Tibial nerve (tissue), 4 donors: ENCODE data around the gene MXD4. TPM values are rescaled to one million over a fixed set of nuclear protein-coding genes. Genes with fewer than 3 reads are reported as not detected.

Source experiments
- DNase-seq, 2 donors: peaks; one replicate each; pipeline ENCODE4 v3.0.0-alpha.2; 2019; ENCODE audit warnings: low spot score in 2 of 2
- H3K27ac ChIP-seq, 4 donors: fragments of 200-600 bp; sonication (generic) in 3 of 4; one replicate each; pipeline ENCODE4 v1.5.1; 2017 to 2019; ENCODE audit warnings: mild to moderate bottlenecking in 1 of 4
- H3K27me3 ChIP-seq, 2 donors: fragments of 200-600 bp; sonication (generic) in 1 of 2; one replicate each; pipeline versions ENCODE4 v1.5.1 to v1.6.0; 2017 to 2019
- H3K36me3 ChIP-seq, 3 donors: fragments of 200-600 bp; sonication (generic); one replicate each; pipeline ENCODE4 v1.5.1; 2018 to 2019
- H3K4me1 ChIP-seq, 4 donors: fragments of 200-600 bp; sonication (generic) in 3 of 4; one replicate each; pipeline ENCODE4 v1.5.1; 2017 to 2019
- H3K4me3 ChIP-seq, 4 donors: fragments of 200-600 bp; sonication (generic) in 3 of 4; one replicate each; pipeline ENCODE4 v1.5.1; 2017 to 2019; ENCODE audit warnings: mild to moderate bottlenecking in 1 of 4, moderate library complexity in 1 of 4
- H3K9me3 ChIP-seq, 4 donors: fragments of 200-600 bp; sonication (generic) in 3 of 4; one replicate each; pipeline ENCODE4 v1.5.1; 2017 to 2019
- EP300 ChIP-seq, 2 donors: sonication (generic); formaldehyde crosslinking; IDR thresholded peaks; one replicate each; pipeline ENCODE4 v1.6.1; 2017; ENCODE audit warnings: antibody characterized with exemption in 2 of 2, mild to moderate bottlenecking in 1 of 2
- POLR2A ChIP-seq, 2 donors: fragments of 450-650 bp; IDR thresholded peaks; one replicate each; pipeline ENCODE4 v1.6.1; 2017; ENCODE audit warnings: antibody characterized with exemption in 2 of 2, mild to moderate bottlenecking in 2 of 2, moderate library complexity in 2 of 2
- WGBS, 2 donors: methylation state at CpG; one replicate each; pipeline ENCODE4 v1.1.5; 2018; 5-methylcytosine and 5-hydroxymethylcytosine counted together
- total RNA-seq, 4 donors: library from RNA; depleted of rRNA; stranded (reverse); fragments of >200 nt; gene quantifications; one replicate each; pipeline ENCODE4 v1.1.0, GENCODE V29; 2016
- TF ChIP-seq, protein P1 (sequence below), 5 experiments: fragments of 200-600 bp in 3 of 5; fragments of 450-650 bp in 2 of 5; sonication (generic) in 3 of 5; IDR thresholded peaks; one replicate each; pipeline ENCODE4 v1.5.1; 2016 to 2019; ENCODE audit warnings: antibody characterized with exemption in 5 of 5, mild to moderate bottlenecking in 3 of 5, moderate library complexity in 2 of 5

MXD4 gene
- total RNA-seq, 4 donors from 2014 or later = 62.4 to 77.1 (median 62.9) TPM

GRCh38 chr4:2250357-2251072 lies 11.4 kb downstream of the MXD4 start:
- H3K36me3 ChIP-seq = peaks cover 4 to 87% (median 16%) of the 10 kb centered on the region in 3 donors
- WGBS, 2 donors = 75 to 85% methylated on average over 16 to 23 of the region's 30 CpGs
- no peak for TF ChIP-seq POLR2A (IDR thresholded peaks at IDR 0.05)
- no peak for TF ChIP-seq EP300 (IDR thresholded peaks at IDR 0.05)
- TF ChIP-seq, protein P1, sequence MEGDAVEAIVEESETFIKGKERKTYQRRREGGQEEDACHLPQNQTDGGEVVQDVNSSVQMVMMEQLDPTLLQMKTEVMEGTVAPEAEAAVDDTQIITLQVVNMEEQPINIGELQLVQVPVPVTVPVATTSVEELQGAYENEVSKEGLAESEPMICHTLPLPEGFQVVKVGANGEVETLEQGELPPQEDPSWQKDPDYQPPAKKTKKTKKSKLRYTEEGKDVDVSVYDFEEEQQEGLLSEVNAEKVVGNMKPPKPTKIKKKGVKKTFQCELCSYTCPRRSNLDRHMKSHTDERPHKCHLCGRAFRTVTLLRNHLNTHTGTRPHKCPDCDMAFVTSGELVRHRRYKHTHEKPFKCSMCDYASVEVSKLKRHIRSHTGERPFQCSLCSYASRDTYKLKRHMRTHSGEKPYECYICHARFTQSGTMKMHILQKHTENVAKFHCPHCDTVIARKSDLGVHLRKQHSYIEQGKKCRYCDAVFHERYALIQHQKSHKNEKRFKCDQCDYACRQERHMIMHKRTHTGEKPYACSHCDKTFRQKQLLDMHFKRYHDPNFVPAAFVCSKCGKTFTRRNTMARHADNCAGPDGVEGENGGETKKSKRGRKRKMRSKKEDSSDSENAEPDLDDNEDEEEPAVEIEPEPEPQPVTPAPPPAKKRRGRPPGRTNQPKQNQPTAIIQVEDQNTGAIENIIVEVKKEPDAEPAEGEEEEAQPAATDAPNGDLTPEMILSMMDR (IDR thresholded peaks at IDR 0.05) = no peak
- H3K27me3 ChIP-seq = no peaks in the 10 kb centered on the region
- no peak overlapping the region for H3K27ac ChIP-seq
- H3K4me1 ChIP-seq = peaks cover 0 to 39% (median 14%) of the 10 kb centered on the region in 4 donors
- H3K4me3 ChIP-seq = no peak overlapping the region
- peak in 1 of 2 donors; percentile 2 for DNase-seq
- no peaks in the 10 kb centered on the region for H3K9me3 ChIP-seq

- 80 to 86% methylated on average over 22 to 26 of the region's 26 CpGs for WGBS, 2 donors
- DNase-seq = no peak
- Histone ChIP-seq H3K36me3 (peaks cover 4 to 81% (median 16%) of the 10 kb centered on the region in 3 donors), H3K4me3 (no peak overlapping the region), H3K27me3 (no peaks in the 10 kb centered on the region), H3K27ac (no peak overlapping the region), H3K4me1 (peaks cover 0 to 39% (median 16%) of the 10 kb centered on the region in 4 donors), H3K9me3 (no peaks in the 10 kb centered on the region)
- TF ChIP-seq POLR2A (IDR thresholded peaks at IDR 0.05) = no peak
- TF ChIP-seq, protein P1 (IDR thresholded peaks at IDR 0.05) = no peak
- TF ChIP-seq EP300 (IDR thresholded peaks at IDR 0.05) = no peak
Measured at GRCh38 chr4:2249526-2250356, 12.2 kb downstream of the MXD4 start.

GRCh38 chr4:2248821-2249261 lies 13.1 kb downstream of the MXD4 start:
- Histone ChIP-seq H3K9me3 (no peaks in the 10 kb centered on the region), H3K36me3 (peaks cover 4 to 72% (median 16%) of the 10 kb centered on the region in 3 donors), H3K27me3 (no peaks in the 10 kb centered on the region), H3K4me1 (peaks cover 0 to 42% (median 24%) of the 10 kb centered on the region in 4 donors), H3K27ac (peak overlapping the region in 2 of 4 donors; percentile 4 to 5), H3K4me3 (no peak overlapping the region)
- peak in 1 of 2 donors; percentile 11 for DNase-seq
- WGBS, 2 donors = 50 to 64% methylated on average over 1 to 10 of the region's 10 CpGs
- TF ChIP-seq, protein P1 (IDR thresholded peaks at IDR 0.05) = no peak
- TF ChIP-seq EP300 (IDR thresholded peaks at IDR 0.05) (no peak), POLR2A (IDR thresholded peaks at IDR 0.05) (no peak)

DNA sequence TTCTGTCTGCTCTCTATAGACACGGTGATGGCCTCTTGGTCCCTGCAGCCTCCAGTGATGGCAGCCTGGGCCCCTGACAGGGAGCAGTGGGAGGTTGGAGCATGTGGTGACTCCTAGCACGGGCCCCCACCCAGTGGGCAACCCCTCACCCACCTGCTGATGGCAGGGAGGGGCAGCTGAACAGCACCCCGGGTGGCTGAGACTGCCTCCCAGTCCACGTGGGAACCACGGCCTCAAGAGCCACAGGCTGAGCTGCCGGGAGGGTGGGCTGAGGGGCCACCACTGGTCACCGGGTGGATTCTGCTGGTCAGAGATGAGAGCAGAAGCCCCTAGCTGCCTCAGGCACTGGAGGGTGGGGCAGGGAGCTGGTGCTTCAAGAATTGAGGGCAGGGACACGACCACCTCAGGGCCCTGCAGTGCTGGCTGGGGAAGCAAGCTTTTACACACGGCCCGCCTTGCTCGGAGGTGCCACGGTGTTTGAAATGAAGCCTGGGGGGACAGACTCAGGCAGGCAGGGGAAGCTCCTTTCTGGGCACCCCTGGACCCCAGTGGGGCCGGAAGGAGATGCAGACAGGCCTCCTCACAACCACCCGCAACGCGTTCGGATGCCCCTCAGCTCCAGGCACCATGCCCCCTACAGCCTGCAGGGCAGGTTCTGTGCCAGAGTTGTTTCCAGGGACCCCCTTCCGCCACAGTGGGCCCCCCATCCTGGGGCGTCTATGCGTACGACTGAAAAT lies 13.7 kb downstream of the MXD4 start:
- Histone ChIP-seq H3K4me1 (peaks cover 0 to 42% (median 22%) of the 10 kb centered on the region in 4 donors), H3K36me3 (peaks cover 4 to 66% (median 11%) of the 10 kb centered on the region in 3 donors), H3K27me3 (no peaks in the 10 kb centered on the region), H3K27ac (peak overlapping the region in 2 of 4 donors; percentile 4 to 42), H3K4me3 (no peak overlapping the region), H3K9me3 (no peaks in the 10 kb centered on the region)
- no peak for TF ChIP-seq POLR2A (IDR thresholded peaks at IDR 0.05)
- TF ChIP-seq, protein P1 (IDR thresholded peaks at IDR 0.05) = no peak
- TF ChIP-seq EP300 (IDR thresholded peaks at IDR 0.05) = no peak
- no peak for DNase-seq
- WGBS, 2 donors = 70 to 76% methylated on average over 17 to 20 of the region's 21 CpGs
